ENCODE results near the gene DLEC1. TPM values are rescaled to one million over a fixed set of nuclear protein-coding genes. Genes with fewer than 3 reads are reported as not detected.
"Not testable (repeated sequence)": the region's sequence is repeated elsewhere in the genome, so short reads cannot be mapped to it uniquely, and the experiment has no call there.

The DLEC1 gene
- total and polyA plus RNA-seq, 9 of the 15 experiments (the other 6 are each of a cell fraction or from before 2014, with no cell fraction given), result 0.07 to 0.08 TPM; not detected in 7

DNA sequence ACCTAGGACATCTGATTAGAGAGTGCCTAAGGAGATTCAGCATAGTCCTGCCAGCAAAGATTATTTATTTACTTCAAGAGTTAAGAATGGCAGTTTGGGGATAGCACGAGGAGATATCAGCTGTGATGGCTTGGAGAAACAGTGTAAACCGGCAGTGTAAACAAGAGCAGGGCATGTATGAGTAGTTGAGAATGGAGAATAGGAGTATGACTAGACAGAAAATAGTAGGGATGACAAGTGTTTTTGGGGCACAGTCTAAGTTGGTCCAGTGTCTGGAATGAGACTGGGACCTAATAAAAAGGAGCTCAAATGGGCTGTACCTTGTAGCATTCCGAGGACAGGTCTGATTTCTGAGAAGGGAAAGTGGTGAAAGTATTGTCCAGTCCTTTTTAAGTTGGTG, 38.1 kb downstream of the DLEC1 start (continued):
- TF ChIP-seq MNT (conservative IDR thresholded peaks at IDR 0.05) (peak in 1 of 2 experiments; percentile 37; a peak in 1 of 4 replicates), C11orf30 (IDR thresholded peaks at IDR 0.05; ENCODE audit: low read depth) (peak; percentile 83), NFE2L1 (tag; IDR thresholded peaks at IDR 0.05; ENCODE audit: borderline replicate concordance, low read depth) (peak; percentile 68; the same call in 1 of the 2 replicates)

- H3K36me3 ChIP-seq (ENCODE audit: control insufficient read depth, insufficient read depth, low read length); POLR2A ChIA-PET; H3K79me2 ChIP-seq (ENCODE audit: control insufficient read depth, insufficient read depth, low read length); in situ Hi-C loops (cut with MboI); DNase-seq (ENCODE audit: extremely low read depth in 1 of 4, low spot score in 3 of 4); H2AFZ ChIP-seq (ENCODE audit: low read depth, low read length); intact Hi-C loops (cut with micrococcal nuclease); ATAC-seq; CTCF ChIA-PET (ENCODE audit: low intra/inter-chr PET ratio); H3K27ac ChIP-seq (ENCODE audit: extremely low read depth, low read depth, low read length); H3K4me3 ChIP-seq; H4K20me1 ChIP-seq (replicated peaks; ENCODE audit: control insufficient read depth, insufficient read depth, low read length); H3K9me3 ChIP-seq (replicated peaks; ENCODE audit: control insufficient read depth, insufficient read depth, low read depth, low read length); H3K9ac ChIP-seq (ENCODE audit: insufficient read depth in 1 of 2, low read depth in 2 of 2, low read length in 2 of 2); BruUV-seq (replicated peaks); H3K4me1 ChIP-seq (replicated peaks in 1 of 2; ENCODE audit: control insufficient read depth in 2 of 2, insufficient read depth in 2 of 2, low read length in 2 of 2); FAIRE-seq; H3K27me3 ChIP-seq (ENCODE audit: control insufficient read depth in 2 of 2, insufficient read depth in 2 of 2, low read length in 2 of 2); H3K9me1 ChIP-seq (ENCODE audit: control insufficient read depth, insufficient read depth, low read length); H3K4me2 ChIP-seq (ENCODE audit: insufficient read depth, low read length): not testable (repeated sequence)
- 4% methylated on average over 7 of the region's 16 CpGs for WGBS (ENCODE audit: insufficient coverage, low coverage, missing lambda C conversion rate)
Measured at GRCh38 chr3:38082296-38082695, 43.3 kb downstream of the DLEC1 start.

DNA sequence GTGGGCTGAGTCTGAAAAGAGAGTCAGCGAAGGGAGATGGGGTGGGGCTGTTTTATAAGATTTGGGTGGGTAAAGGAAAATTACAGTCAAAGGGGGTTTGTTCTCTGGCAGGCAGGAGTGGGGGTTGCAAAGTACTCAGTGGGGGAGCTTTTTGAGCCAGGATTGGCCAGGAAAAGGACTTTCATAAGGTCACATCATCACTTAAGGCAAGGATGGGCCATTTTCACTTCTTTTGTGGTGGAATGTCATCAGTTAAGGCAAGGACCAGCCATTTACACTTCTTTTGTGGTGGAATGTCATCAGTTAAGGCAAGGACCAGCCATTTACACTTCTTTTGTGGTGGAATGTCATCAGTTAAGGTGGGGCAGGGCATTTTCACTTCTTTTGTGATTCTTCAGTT, 44.2 kb downstream of the DLEC1 start:
- H2AFZ ChIP-seq (ENCODE audit: low read depth, low read length); H4K20me1 ChIP-seq (replicated peaks; ENCODE audit: control insufficient read depth, insufficient read depth, low read length); FAIRE-seq; H3K36me3 ChIP-seq (ENCODE audit: control insufficient read depth, insufficient read depth, low read length); ATAC-seq; DNase-seq (ENCODE audit: extremely low read depth in 1 of 4, low spot score in 3 of 4); POLR2A ChIA-PET; in situ Hi-C loops (cut with MboI); H3K27me3 ChIP-seq (ENCODE audit: control insufficient read depth in 2 of 2, insufficient read depth in 2 of 2, low read length in 2 of 2); CTCF ChIA-PET (ENCODE audit: low intra/inter-chr PET ratio); H3K9ac ChIP-seq (ENCODE audit: insufficient read depth in 1 of 2, low read depth in 2 of 2, low read length in 2 of 2); BruUV-seq (replicated peaks); H3K27ac ChIP-seq (ENCODE audit: extremely low read depth, low read depth, low read length); intact Hi-C loops (cut with micrococcal nuclease); H3K9me3 ChIP-seq (replicated peaks; ENCODE audit: control insufficient read depth, insufficient read depth, low read depth, low read length); H3K4me1 ChIP-seq (replicated peaks in 1 of 2; ENCODE audit: control insufficient read depth in 2 of 2, insufficient read depth in 2 of 2, low read length in 2 of 2); H3K4me2 ChIP-seq (ENCODE audit: insufficient read depth, low read length); H3K79me2 ChIP-seq (ENCODE audit: control insufficient read depth, insufficient read depth, low read length); H3K9me1 ChIP-seq (ENCODE audit: control insufficient read depth, insufficient read depth, low read length); H3K4me3 ChIP-seq: not testable (repeated sequence)
- no CpG with 5 or more reads among the region's 1 CpG for WGBS (ENCODE audit: insufficient coverage, low coverage, missing lambda C conversion rate)
